ENCODE data around the gene FAM237A. TPM values are rescaled to one million over a fixed set of nuclear protein-coding genes. Genes with fewer than 3 reads are reported as not detected.

The FAM237A gene
- total RNA-seq, result not detected

DNA sequence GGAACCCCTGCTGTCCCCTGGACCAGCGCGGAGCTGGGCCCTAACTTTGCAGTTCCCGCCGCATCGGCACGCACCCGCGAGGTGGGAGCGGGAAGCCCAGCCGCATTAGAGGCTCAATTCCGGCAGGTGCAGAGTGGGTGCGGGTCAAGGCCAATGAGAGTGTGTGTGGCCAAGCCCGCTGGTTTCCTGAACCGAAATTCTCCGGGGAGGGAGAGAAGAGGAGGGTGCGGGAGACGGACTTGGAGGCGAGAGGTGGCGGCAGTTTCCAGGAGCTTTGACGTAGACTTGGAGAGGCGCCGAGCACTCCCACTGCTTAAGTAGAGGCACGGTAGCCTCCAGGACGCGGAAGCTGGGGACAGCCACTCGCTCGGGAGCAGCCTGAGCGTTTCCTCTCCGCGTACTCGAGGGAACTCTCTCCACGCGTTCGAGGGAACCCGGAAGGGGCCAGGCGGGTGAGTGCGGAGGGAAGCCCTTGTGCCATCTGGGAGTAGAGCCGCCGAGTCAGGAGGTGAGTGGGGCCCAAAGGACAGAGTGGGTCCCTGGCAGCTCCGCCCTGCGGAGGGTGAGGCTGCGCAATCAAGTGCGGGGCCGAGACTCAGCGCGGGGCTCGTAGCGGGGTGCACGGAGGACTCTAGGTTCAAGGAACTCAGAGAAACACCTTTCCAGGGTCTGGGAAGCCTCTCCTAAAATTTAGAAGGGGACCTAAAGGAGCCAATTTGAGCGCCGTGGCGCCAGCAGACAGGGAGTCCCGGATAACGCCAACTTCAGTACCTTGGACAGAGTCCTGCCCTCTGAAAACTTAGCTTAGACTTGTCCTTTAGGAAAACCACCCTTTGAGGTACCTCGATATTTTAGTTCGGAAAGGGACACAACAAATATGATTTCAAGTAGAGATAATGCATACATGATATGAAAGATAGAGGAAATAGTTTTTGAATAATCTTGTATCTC is at the start of gene FAM237A:
FAM237A (plus strand) TSS at position 413 of the 951 bp plus-strand sequence. CDS start 1,750 bp downstream, outside the sequence.
- no peak within 1 kb of the TSS for H3K27ac ChIP-seq
- 6 to 40% methylated on average over 2 to 48 of the region's 56 CpGs for WGBS, 2 donors (ENCODE audit: low coverage in 1 of 2)
- no peaks in the 10 kb centered on the region for H3K36me3 ChIP-seq
- in situ Hi-C loops (cut with MboI; ENCODE audit: low pct_ligation_motif_present in 1 of 4, low pct_unique_long_range_greater_than_20kb in 1 of 4, low sequenced_read_pairs in 3 of 4), result no loop called here
- intact Hi-C loops (cut with DNase I; ENCODE audit: low total_unique reads), result no loop called here
- peaks cover 25% of the 10 kb centered on the region for H3K27me3 ChIP-seq
- TF ChIP-seq EP300 (IDR thresholded peaks at IDR 0.05; ENCODE audit: low read depth) (no peak), POLR2AphosphoS5 (IDR thresholded peaks at IDR 0.05) (no peak), POLR2A (IDR thresholded peaks at IDR 0.05) (no peak)
- TF ChIP-seq, protein P1, sequence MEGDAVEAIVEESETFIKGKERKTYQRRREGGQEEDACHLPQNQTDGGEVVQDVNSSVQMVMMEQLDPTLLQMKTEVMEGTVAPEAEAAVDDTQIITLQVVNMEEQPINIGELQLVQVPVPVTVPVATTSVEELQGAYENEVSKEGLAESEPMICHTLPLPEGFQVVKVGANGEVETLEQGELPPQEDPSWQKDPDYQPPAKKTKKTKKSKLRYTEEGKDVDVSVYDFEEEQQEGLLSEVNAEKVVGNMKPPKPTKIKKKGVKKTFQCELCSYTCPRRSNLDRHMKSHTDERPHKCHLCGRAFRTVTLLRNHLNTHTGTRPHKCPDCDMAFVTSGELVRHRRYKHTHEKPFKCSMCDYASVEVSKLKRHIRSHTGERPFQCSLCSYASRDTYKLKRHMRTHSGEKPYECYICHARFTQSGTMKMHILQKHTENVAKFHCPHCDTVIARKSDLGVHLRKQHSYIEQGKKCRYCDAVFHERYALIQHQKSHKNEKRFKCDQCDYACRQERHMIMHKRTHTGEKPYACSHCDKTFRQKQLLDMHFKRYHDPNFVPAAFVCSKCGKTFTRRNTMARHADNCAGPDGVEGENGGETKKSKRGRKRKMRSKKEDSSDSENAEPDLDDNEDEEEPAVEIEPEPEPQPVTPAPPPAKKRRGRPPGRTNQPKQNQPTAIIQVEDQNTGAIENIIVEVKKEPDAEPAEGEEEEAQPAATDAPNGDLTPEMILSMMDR (IDR thresholded peaks at IDR 0.05), result no peak
- H3K9me3 ChIP-seq, result no peaks in the 10 kb centered on the region
- no peak within 1 kb of the TSS for H3K4me3 ChIP-seq
- no peaks in the 10 kb centered on the region for H3K4me1 ChIP-seq
- no peak for DNase-seq

- DNase-seq, result no peak
- H3K4me1 ChIP-seq, result no peaks in the 10 kb centered on the region
- intact Hi-C loops (cut with DNase I; ENCODE audit: low total_unique reads), result no loop called here
- H3K9me3 ChIP-seq, result no peaks in the 10 kb centered on the region
- no peak for TF ChIP-seq EP300 (IDR thresholded peaks at IDR 0.05; ENCODE audit: low read depth)
- TF ChIP-seq POLR2A (IDR thresholded peaks at IDR 0.05), result no peak
- TF ChIP-seq, protein P1 (IDR thresholded peaks at IDR 0.05), result no peak
- TF ChIP-seq POLR2AphosphoS5 (IDR thresholded peaks at IDR 0.05), result no peak
- no peaks in the 10 kb centered on the region for H3K36me3 ChIP-seq
- in situ Hi-C loops (cut with MboI; ENCODE audit: low pct_ligation_motif_present in 1 of 4, low pct_unique_long_range_greater_than_20kb in 1 of 4, low sequenced_read_pairs in 3 of 4), result no loop called here
- no peak overlapping the region for H3K27ac ChIP-seq
- no peaks in the 10 kb centered on the region for H3K27me3 ChIP-seq
- WGBS, 2 donors (ENCODE audit: low coverage in 1 of 2), result 88 to 98% methylated on average over 3 of the region's 3 CpGs
- H3K4me3 ChIP-seq, result no peak overlapping the region
Measured at GRCh38 chr2:206597717-206598218, 44.5 kb upstream of the FAM237A start.

DNA sequence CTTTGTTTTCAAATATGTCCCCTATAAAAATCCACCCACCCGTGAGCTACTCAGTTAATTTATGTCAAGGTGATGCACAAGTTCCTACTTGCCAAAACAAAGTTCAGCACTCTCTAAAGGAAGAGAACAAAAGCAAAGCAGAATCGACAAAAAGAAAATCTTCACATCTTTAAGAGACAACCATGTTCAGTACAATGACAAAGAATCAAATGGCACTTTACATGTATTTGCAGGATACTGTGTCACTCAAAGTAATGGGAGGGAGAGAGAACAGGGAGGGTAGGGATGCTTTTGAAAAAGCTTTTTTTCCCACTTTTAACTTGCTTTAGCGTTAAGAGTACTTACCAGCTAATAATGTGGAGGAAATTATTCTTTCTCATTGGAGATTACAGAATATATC is 39.0 kb upstream of the FAM237A start:
- H3K4me1 ChIP-seq, result no peaks in the 10 kb centered on the region
- TF ChIP-seq, protein P1 (IDR thresholded peaks at IDR 0.05), result no peak
- TF ChIP-seq EP300 (IDR thresholded peaks at IDR 0.05; ENCODE audit: low read depth) (no peak), POLR2AphosphoS5 (IDR thresholded peaks at IDR 0.05) (no peak), POLR2A (IDR thresholded peaks at IDR 0.05) (no peak)
- intact Hi-C loops (cut with DNase I; ENCODE audit: low total_unique reads) (no loop called here), in situ Hi-C loops (cut with MboI; ENCODE audit: low pct_ligation_motif_present in 1 of 4, low pct_unique_long_range_greater_than_20kb in 1 of 4, low sequenced_read_pairs in 3 of 4) (no loop called here)
- H3K27ac ChIP-seq, result no peak overlapping the region
- H3K9me3 ChIP-seq, result no peaks in the 10 kb centered on the region
- WGBS, 2 donors (ENCODE audit: low coverage in 1 of 2), result 72 to 76% methylated on average over 3 of the region's 3 CpGs
- H3K27me3 ChIP-seq, result no peaks in the 10 kb centered on the region
- no peaks in the 10 kb centered on the region for H3K36me3 ChIP-seq
- no peak overlapping the region for H3K4me3 ChIP-seq
- no peak for DNase-seq

DNA sequence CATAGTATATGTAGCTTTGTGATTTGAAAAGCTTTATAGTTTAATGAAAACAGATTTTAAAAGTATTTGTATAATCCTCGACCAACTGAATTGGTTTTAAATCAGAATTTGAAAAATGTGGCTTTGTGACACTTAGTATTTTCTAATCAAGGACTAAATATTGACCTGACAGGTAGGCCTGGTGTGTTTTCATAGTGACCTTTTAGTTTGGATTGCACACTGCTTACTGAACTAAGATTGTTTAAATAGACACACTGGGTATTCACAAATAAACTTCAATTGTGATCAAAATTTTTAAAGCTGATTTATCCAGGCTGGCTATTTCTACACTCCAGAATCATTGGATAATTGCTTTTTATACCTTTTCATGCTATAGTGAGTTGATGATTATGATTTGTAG is 31.8 kb upstream of the FAM237A start:
- in situ Hi-C loops (cut with MboI; ENCODE audit: low pct_ligation_motif_present in 1 of 4, low pct_unique_long_range_greater_than_20kb in 1 of 4, low sequenced_read_pairs in 3 of 4), result no loop called here
- no peaks in the 10 kb centered on the region for H3K27me3 ChIP-seq
- intact Hi-C loops (cut with DNase I; ENCODE audit: low total_unique reads), result no loop called here
- WGBS, 2 donors (ENCODE audit: low coverage in 1 of 2), result 61 to 75% methylated on average over 1 of the region's 1 CpG
- H3K9me3 ChIP-seq, result no peaks in the 10 kb centered on the region
- no peak overlapping the region for H3K4me3 ChIP-seq
- no peaks in the 10 kb centered on the region for H3K4me1 ChIP-seq
- no peak overlapping the region for H3K27ac ChIP-seq
- TF ChIP-seq EP300 (IDR thresholded peaks at IDR 0.05; ENCODE audit: low read depth), result no peak
- TF ChIP-seq POLR2A (IDR thresholded peaks at IDR 0.05), result no peak
- TF ChIP-seq, protein P1 (IDR thresholded peaks at IDR 0.05), result no peak
- no peak for TF ChIP-seq POLR2AphosphoS5 (IDR thresholded peaks at IDR 0.05)
- no peak for DNase-seq
- H3K36me3 ChIP-seq, result no peaks in the 10 kb centered on the region

All from transverse colon (tissue), 4 donors.